Naive thymus-derived CD8-positive, alpha-beta T cell (primary cell): ENCODE measurements around the gene KIF1B. TPM values are rescaled to one million over a fixed set of nuclear protein-coding genes. Genes with fewer than 3 reads are reported as not detected.

Experiments
- ATAC-seq, 2 donors: fragments of 150-1000 bp; cut with Tn5 transposase in 1 of 2; sonication (Bioruptor Pico), chemical (Tn5 transposase) in 1 of 2; 1 replicate in 1 of 2; 2 replicates in 1 of 2; pipeline ENCODE4 v1.10.0; 2021; ENCODE audit warnings: mild to moderate bottlenecking in 2 of 2, moderate library complexity in 2 of 2
- POLR2A ChIA-PET: fragments of 350-600 bp; sonication (Branson Sonifier 250); formaldehyde crosslinking; loops from one replicate; lab custom pipeline; 2021; ENCODE audit warnings: antibody characterized with exemption; lab: Charles Lee
- DNase-seq, 10 donors: peaks; one replicate each; pipeline versions ENCODE4 v3.0.0 to v3.0.0-alpha.2; 2020 to 2022
- H3K27ac Mint-ChIP-seq, 10 donors: one replicate each; pipeline ENCODE4 v1.8.0; 2020 to 2022; ENCODE audit warnings: mild to moderate bottlenecking in 10 of 10, mixed read lengths in 10 of 10, moderate library complexity in 4 of 10, inconsistent platforms in 1 of 10
- H3K27me3 Mint-ChIP-seq, 5 donors: one replicate each; pipeline ENCODE4 v1.8.0; 2021 to 2022; ENCODE audit warnings: mixed read lengths in 5 of 5
- H3K36me3 Mint-ChIP-seq, 3 donors: one replicate each; pipeline ENCODE4 v1.8.0; 2020 to 2022; ENCODE audit warnings: mixed read lengths in 3 of 3, mild to moderate bottlenecking in 2 of 3, inconsistent platforms in 1 of 3
- H3K4me1 Mint-ChIP-seq, 4 donors: one replicate each; pipeline ENCODE4 v1.8.0; 2021 to 2022; ENCODE audit warnings: mixed read lengths in 4 of 4
- H3K4me3 Mint-ChIP-seq, 10 donors: one replicate each; pipeline ENCODE4 v1.8.0; 2020 to 2022; ENCODE audit warnings: mild to moderate bottlenecking in 10 of 10, mixed read lengths in 10 of 10, moderate library complexity in 6 of 10, inconsistent platforms in 1 of 10
- H3K9me3 Mint-ChIP-seq, 9 donors: one replicate each; pipeline ENCODE4 v1.8.0; 2020 to 2022; ENCODE audit warnings: mixed read lengths in 9 of 9, mild to moderate bottlenecking in 3 of 9, inconsistent platforms in 1 of 9, moderate library complexity in 1 of 9
- polyA plus RNA-seq, 3 donors: library from polyadenylated mRNA; unstranded; fragments of 300-500 nt; fragmentation: Illumina TruSeq; gene quantifications; one replicate each; pipeline ENCODE4 v1.2.3, GENCODE V29; 2021
- total RNA-seq, 8 experiments: library from RNA in 2 of 8; stranded (reverse) in 2 of 8; gene quantifications; one replicate each; pipeline ENCODE4 v1.2.3 and lab custom pipeline; 2021 to 2026

Gene KIF1B
- total and polyA plus RNA-seq, 5 experiments from 2014 or later = 0.70 to 11.4 (median 2.1) TPM

- no peak for DNase-seq
- Mint-ChIP-seq H3K27ac (no peak overlapping the region), H3K9me3 (no peaks in the 10 kb centered on the region), H3K27me3 (no peaks in the 10 kb centered on the region), H3K4me3 (no peak overlapping the region), H3K36me3 (peaks cover 0 to 12% (median 2%) of the 10 kb centered on the region in 3 donors), H3K4me1 (peaks cover 0 to 3% (median under 1%) of the 10 kb centered on the region in 4 donors)
- ATAC-seq = peak in 1 of 2 donors; percentile 53
- POLR2A ChIA-PET = no interaction called here
Observed at GRCh38 chr1:10271090-10271489, 60.7 kb downstream of the KIF1B start.

GRCh38 chr1:10271869-10272268 is 61.5 kb downstream of the KIF1B start:
- Mint-ChIP-seq H3K36me3 (peaks cover 0 to 15% (median 2%) of the 10 kb centered on the region in 3 donors), H3K9me3 (no peaks in the 10 kb centered on the region), H3K4me3 (no peak overlapping the region), H3K4me1 (peaks cover 0 to 3% (median under 1%) of the 10 kb centered on the region in 4 donors), H3K27ac (peak overlapping the region in 2 of 10 donors; percentile 38 to 59), H3K27me3 (no peaks in the 10 kb centered on the region)
- no peak for DNase-seq
- POLR2A ChIA-PET = no interaction called here
- no peak for ATAC-seq

GRCh38 chr1:10272274-10272673 is 61.9 kb downstream of the KIF1B start:
- H3K9me3 Mint-ChIP-seq = no peaks in the 10 kb centered on the region
- peaks cover 0 to 15% (median 2%) of the 10 kb centered on the region in 3 donors for H3K36me3 Mint-ChIP-seq
- no peak overlapping the region for H3K4me3 Mint-ChIP-seq
- no peak for ATAC-seq
- H3K4me1 Mint-ChIP-seq = peaks cover 0 to 3% (median under 1%) of the 10 kb centered on the region in 4 donors
- POLR2A ChIA-PET = no interaction called here
- no peak overlapping the region for H3K27ac Mint-ChIP-seq
- DNase-seq = no peak
- H3K27me3 Mint-ChIP-seq = no peaks in the 10 kb centered on the region

GRCh38 chr1:10278880-10279279 is 68.5 kb downstream of the KIF1B start:
- Mint-ChIP-seq H3K9me3 (no peaks in the 10 kb centered on the region), H3K36me3 (peaks cover 5 to 43% (median 13%) of the 10 kb centered on the region in 3 donors), H3K27me3 (no peaks in the 10 kb centered on the region), H3K27ac (no peak overlapping the region), H3K4me1 (no peaks in the 10 kb centered on the region), H3K4me3 (no peak overlapping the region)
- ATAC-seq (no peak), DNase-seq (no peak)
- POLR2A ChIA-PET = no interaction called here

- H3K27me3 Mint-ChIP-seq = no peaks in the 10 kb centered on the region
- no peak for DNase-seq
- ATAC-seq = no peak
- peaks cover 5 to 39% (median 10%) of the 10 kb centered on the region in 3 donors for H3K36me3 Mint-ChIP-seq
- no peaks in the 10 kb centered on the region for H3K4me1 Mint-ChIP-seq
- no peak overlapping the region for H3K4me3 Mint-ChIP-seq
- H3K27ac Mint-ChIP-seq = peak overlapping the region in 1 of 10 donors; percentile 27
- POLR2A ChIA-PET = no interaction called here
- H3K9me3 Mint-ChIP-seq = no peaks in the 10 kb centered on the region
Observed at GRCh38 chr1:10280439-10281350, 70.3 kb downstream of the KIF1B start.

GRCh38 chr1:10283318-10283984 is 73.1 kb downstream of the KIF1B start:
- no peak for ATAC-seq
- Mint-ChIP-seq H3K27ac (no peak overlapping the region), H3K4me3 (no peak overlapping the region), H3K36me3 (peaks cover 5 to 27% (median 14%) of the 10 kb centered on the region in 3 donors), H3K9me3 (no peaks in the 10 kb centered on the region), H3K27me3 (no peaks in the 10 kb centered on the region), H3K4me1 (no peaks in the 10 kb centered on the region)
- DNase-seq = no peak
- POLR2A ChIA-PET = no interaction called here

- H3K27me3 Mint-ChIP-seq = no peaks in the 10 kb centered on the region
- H3K36me3 Mint-ChIP-seq = peaks cover 0 to 12% (median 11%) of the 10 kb centered on the region in 3 donors
- DNase-seq = no peak
- H3K9me3 Mint-ChIP-seq = no peaks in the 10 kb centered on the region
- no peak overlapping the region for H3K27ac Mint-ChIP-seq
- ATAC-seq = no peak
- H3K4me1 Mint-ChIP-seq = no peaks in the 10 kb centered on the region
- no peak overlapping the region for H3K4me3 Mint-ChIP-seq
- POLR2A ChIA-PET = no interaction called here
Observed at GRCh38 chr1:10286244-10286643, 75.9 kb downstream of the KIF1B start.

GRCh38 chr1:10287023-10287645 is 76.8 kb downstream of the KIF1B start:
- no peaks in the 10 kb centered on the region for H3K4me1 Mint-ChIP-seq
- no peak overlapping the region for H3K4me3 Mint-ChIP-seq
- H3K27me3 Mint-ChIP-seq = no peaks in the 10 kb centered on the region
- H3K27ac Mint-ChIP-seq = no peak overlapping the region
- DNase-seq = no peak
- POLR2A ChIA-PET = no interaction called here
- ATAC-seq = no peak
- no peaks in the 10 kb centered on the region for H3K9me3 Mint-ChIP-seq
- H3K36me3 Mint-ChIP-seq = peaks cover 0 to 13% (median 11%) of the 10 kb centered on the region in 3 donors

- no peak for ATAC-seq
Observed at GRCh38 chr1:10288029-10288615, 77.8 kb downstream of the KIF1B start.

GRCh38 chr1:10291705-10292104 is 81.3 kb downstream of the KIF1B start:
- ATAC-seq (no peak), DNase-seq (no peak)
- H3K27me3 Mint-ChIP-seq = no peaks in the 10 kb centered on the region
- H3K4me1 Mint-ChIP-seq = no peaks in the 10 kb centered on the region
- no peak overlapping the region for H3K4me3 Mint-ChIP-seq
- peaks cover 0 to 28% (median 18%) of the 10 kb centered on the region in 3 donors for H3K36me3 Mint-ChIP-seq
- POLR2A ChIA-PET = no interaction called here
- no peak overlapping the region for H3K27ac Mint-ChIP-seq
- H3K9me3 Mint-ChIP-seq = no peaks in the 10 kb centered on the region

More at GRCh38 chr1:10288029-10288615, 77.8 kb downstream of the KIF1B start:
- no peak overlapping the region for H3K27ac Mint-ChIP-seq
- peaks cover 0 to 17% (median 16%) of the 10 kb centered on the region in 3 donors for H3K36me3 Mint-ChIP-seq
- POLR2A ChIA-PET = no interaction called here
- no peaks in the 10 kb centered on the region for H3K9me3 Mint-ChIP-seq
- DNase-seq = no peak
- H3K4me3 Mint-ChIP-seq = no peak overlapping the region
- no peaks in the 10 kb centered on the region for H3K27me3 Mint-ChIP-seq
- H3K4me1 Mint-ChIP-seq = no peaks in the 10 kb centered on the region

- Mint-ChIP-seq H3K4me1 (no peaks in the 10 kb centered on the region), H3K4me3 (no peak overlapping the region), H3K27me3 (no peaks in the 10 kb centered on the region), H3K9me3 (no peaks in the 10 kb centered on the region), H3K36me3 (peaks cover 0 to 33% (median 18%) of the 10 kb centered on the region in 3 donors), H3K27ac (no peak overlapping the region)
- no peak for DNase-seq
- no peak for ATAC-seq
- POLR2A ChIA-PET = no interaction called here
Observed at GRCh38 chr1:10292188-10292587, 81.8 kb downstream of the KIF1B start.

GRCh38 chr1:10295481-10296085 is 85.2 kb downstream of the KIF1B start:
- no peaks in the 10 kb centered on the region for H3K9me3 Mint-ChIP-seq

More at GRCh38 chr1:10295481-10296085, 85.2 kb downstream of the KIF1B start:
- Mint-ChIP-seq H3K4me3 (no peak overlapping the region), H3K27ac (no peak overlapping the region), H3K27me3 (no peaks in the 10 kb centered on the region), H3K36me3 (peaks cover 0 to 41% (median 22%) of the 10 kb centered on the region in 3 donors), H3K4me1 (no peaks in the 10 kb centered on the region)
- ATAC-seq (no peak), DNase-seq (no peak)
- POLR2A ChIA-PET = no interaction called here
